HepG2 (cell line): ENCODE results near the gene HOXA1. TPM values are rescaled to one million over a fixed set of nuclear protein-coding genes. Genes with fewer than 3 reads are reported as not detected.
A peak's percentile ranks its signal among the peaks of the same experiment; 100 is the strongest.

Experiments used
- ARID2 ChIP-seq: sonication (generic); formaldehyde crosslinking; IDR thresholded peaks from 2 replicates; pipeline ENCODE4 v1.8.1; 2022; ENCODE audit warnings: mild to moderate bottlenecking, missing genetic modification reagents, borderline replicate concordance
- ATM ChIP-seq: fragments of 450-650 bp; IDR thresholded peaks from 2 replicates; pipeline ENCODE4 v1.7.1; 2017; ENCODE audit warnings: mild to moderate bottlenecking, borderline replicate concordance
- CENPX ChIP-seq: sonication (generic); formaldehyde crosslinking; IDR thresholded peaks from 2 replicates; pipeline ENCODE4 v1.9.0; 2021; ENCODE audit warnings: mild to moderate bottlenecking, missing genetic modification reagents, moderate library complexity
- CREB3 ChIP-seq: sonication (generic); formaldehyde crosslinking; IDR thresholded peaks from 2 replicates; pipeline ENCODE4 v1.5.0; 2020; ENCODE audit warnings: missing genetic modification reagents
- GFI1 ChIP-seq: sonication (generic); formaldehyde crosslinking; IDR thresholded peaks from 2 replicates; pipeline ENCODE4 v1.5.0; 2020; ENCODE audit warnings: missing genetic modification reagents, mild to moderate bottlenecking, borderline replicate concordance
- HDAC6 ChIP-seq: fragments of 200-600 bp; sonication (generic); IDR thresholded peaks from 2 replicates; pipeline ENCODE4 v1.7.0; 2017; ENCODE audit warnings: mild to moderate bottlenecking, antibody characterized with exemption, low read length, low read depth
- HMG20A ChIP-seq: IDR thresholded peaks from 2 replicates; pipeline ENCODE4 v1.6.1; 2016; ENCODE audit warnings: borderline replicate concordance
- HOXA3 ChIP-seq: sonication (generic); formaldehyde crosslinking; IDR thresholded peaks from 2 replicates; pipeline ENCODE4 v1.5.0; 2020; ENCODE audit warnings: missing genetic modification reagents
- KAT2B ChIP-seq: fragments of 150-350 bp; IDR thresholded peaks from 2 replicates; pipeline ENCODE4 v1.6.1; 2014; ENCODE audit warnings: low read depth, low read length, borderline replicate concordance
- MBD4 ChIP-seq: IDR thresholded peaks from 2 replicates; pipeline ENCODE4 v1.6.1; 2012; ENCODE audit warnings: low read length, inconsistent platforms, borderline replicate concordance
- MBNL3 ChIP-seq: fragments of 250-450 bp; sonication (Bioruptor Pico); conservative IDR thresholded peaks from 2 replicates; pipeline ENCODE4 v1.8.0; 2022; ENCODE audit warnings: mild to moderate bottlenecking, inconsistent platforms
- MEIS2 ChIP-seq: sonication (generic); formaldehyde crosslinking; IDR thresholded peaks from 2 replicates; pipeline ENCODE4 v1.9.0; 2021; ENCODE audit warnings: mild to moderate bottlenecking, missing genetic modification reagents
- MIXL1 ChIP-seq: IDR thresholded peaks from 2 replicates; pipeline ENCODE4 v1.6.1; 2016
- POLR2A ChIP-seq, 2 experiments: IDR thresholded peaks; 2 replicates each; pipeline ENCODE4 v1.6.1; 2011; ENCODE audit warnings: low read depth in 2 of 2, low read length in 2 of 2, mild to moderate bottlenecking in 1 of 2, moderate library complexity in 1 of 2; ENCODE audit not compliant: insufficient read depth in 1 of 2
- SSRP1 ChIP-seq: IDR thresholded peaks from 2 replicates; pipeline ENCODE4 v1.6.1; 2016; ENCODE audit warnings: control low read depth
- ZFP82 ChIP-seq: sonication (generic); formaldehyde crosslinking; IDR thresholded peaks from 2 replicates; pipeline ENCODE4 v1.5.1; 2020; ENCODE audit warnings: mild to moderate bottlenecking, missing genetic modification reagents, borderline replicate concordance
- ZNF18 ChIP-seq: sonication (generic); formaldehyde crosslinking; IDR thresholded peaks from 2 replicates; pipeline ENCODE4 v1.8.0; 2022; ENCODE audit warnings: mild to moderate bottlenecking, missing genetic modification reagents; ENCODE audit not compliant: insufficient replicate concordance
- ZNF362 ChIP-seq: sonication (generic); formaldehyde crosslinking; IDR thresholded peaks from 2 replicates; pipeline ENCODE4 v1.4.0; 2020; ENCODE audit warnings: missing genetic modification reagents, mild to moderate bottlenecking, borderline replicate concordance
- ZNF503 ChIP-seq: sonication (generic); formaldehyde crosslinking; IDR thresholded peaks from 2 replicates; pipeline ENCODE4 v1.4.0; 2020; ENCODE audit warnings: missing genetic modification reagents
- ZNF552 ChIP-seq: sonication (generic); formaldehyde crosslinking; IDR thresholded peaks from 2 replicates; pipeline ENCODE4 v1.9.0; 2022; ENCODE audit warnings: missing genetic modification reagents, mild to moderate bottlenecking, borderline replicate concordance
- ZNF747 ChIP-seq: sonication (generic); formaldehyde crosslinking; IDR thresholded peaks from 2 replicates; pipeline ENCODE4 v1.8.1; 2023; ENCODE audit warnings: missing genetic modification reagents, mild to moderate bottlenecking, borderline replicate concordance
- ZNF768 ChIP-seq: sonication (generic); formaldehyde crosslinking; IDR thresholded peaks from 2 replicates; pipeline ENCODE4 v1.4.0; 2020; ENCODE audit warnings: missing genetic modification reagents
- ZNF775 ChIP-seq: sonication (generic); formaldehyde crosslinking; IDR thresholded peaks from 2 replicates; pipeline ENCODE4 v1.4.0; 2020; ENCODE audit warnings: missing genetic modification reagents, mild to moderate bottlenecking, moderate library complexity, borderline replicate concordance
- ZNF788 ChIP-seq: sonication (generic); formaldehyde crosslinking; IDR thresholded peaks from 2 replicates; pipeline ENCODE4 v1.5.0; 2020; ENCODE audit warnings: mild to moderate bottlenecking, missing genetic modification reagents, borderline replicate concordance
- ZSCAN31 ChIP-seq: sonication (generic); formaldehyde crosslinking; IDR thresholded peaks from 2 replicates; pipeline ENCODE4 v1.5.0; 2020; ENCODE audit warnings: low read depth, mild to moderate bottlenecking, missing genetic modification reagents
- polyA plus RNA-seq, 8 experiments: library from polyadenylated mRNA; depleted of rRNA in 3 of 8; stranded (reverse) in 7 of 8; unstranded in 1 of 8; fragments of >200 nt; fragmentation: Illumina TruSeq in 4 of 8; extraction: Trizol in 4 of 8; gene quantifications; 2 replicates each; pipeline versions ENCODE4 v1.2.1 to v1.2.3, GENCODE V29; 2011 to 2016; ENCODE audit warnings: low read depth in 4 of 8, missing spikeins in 1 of 8, mixed read lengths in 1 of 8; ENCODE audit not compliant: insufficient read depth in 1 of 8
- total RNA-seq, 5 experiments: library from RNA; depleted of rRNA; stranded (reverse); fragments of >200 nt; fragmentation: Illumina TruSeq; extraction: Trizol; gene quantifications; 2 replicates each; pipeline ENCODE4 v1.2.3, GENCODE V29; 2016; ENCODE audit warnings: low read depth in 1 of 5

The HOXA1 gene
- total and polyA plus RNA-seq, 2 of the 13 experiments (the other 11 are each of a cell fraction or from before 2014, with no cell fraction given): 0.18 to 0.20 TPM

GRCh38 chr7:27143023-27143949, 47.5 kb upstream of the HOXA1 start, which contains the start of gene HOXA5 (continued):
- TF ChIP-seq ZNF503 (no peak), ZNF775 (no peak), ZNF18 (CRISPR knock-in tag) (no peak), SSRP1 (CRISPR knock-in tag) (no peak), ZNF788 (CRISPR knock-in tag) (peak; percentile 26; the same call in 1 of the 2 replicates), ZNF362 (CRISPR knock-in tag) (no peak), GFI1 (CRISPR knock-in tag) (0 out of 2 replicates have a peak, but pooled peaks have one; percentile 25), MEIS2 (CRISPR knock-in tag) (no peak), ATM (no peak), ZFP82 (no peak), MBD4 (no peak), MIXL1 (peak; percentile 17; the same call in 1 of the 2 replicates), ZNF768 (CRISPR knock-in tag) (no peak), MBNL3 (CRISPR knock-in tag) (no peak), ZSCAN31 (CRISPR knock-in tag) (no peak), ARID2 (CRISPR knock-in tag) (no peak), CREB3 (no peak), POLR2A (IDR thresholded peaks at IDR 0.05; ENCODE audit: insufficient read depth in 1 of 2, low read depth in 2 of 2, low read length in 2 of 2) (peak; percentile 27 to 28; a peak in 1 of 4 replicates), HOXA3 (CRISPR knock-in tag) (peak; percentile 42; the same call in 1 of the 2 replicates), ZNF747 (CRISPR knock-in tag) (no peak; the same call in 1 of the 2 replicates), CENPX (CRISPR knock-in tag) (no peak), HDAC6 (no peak), KAT2B (no peak), HMG20A (CRISPR knock-in tag) (no peak), ZNF552 (CRISPR knock-in tag) (no peak)
